GM19025 (cell line): Measurements from ENCODE around the gene STX7.
A peak's percentile ranks its signal among the peaks of the same experiment; 100 is the strongest.

Experiments used
- ATAC-seq: cut with Tn5 transposase; IDR thresholded peaks from one replicate; pipeline ENCODE4 v1.9.1; 2021; ENCODE audit warnings: mild to moderate bottlenecking, low read depth, moderate library complexity; ENCODE audit not compliant: unreplicated experiment

STX7 gene

GRCh38 chr6:132418235-132418965 is 94.5 kb downstream of the STX7 start:
- ATAC-seq: no peak

GRCh38 chr6:132414761-132415160 is 98.2 kb downstream of the STX7 start:
- no peak for ATAC-seq

GRCh38 chr6:132414322-132414721 is 98.6 kb downstream of the STX7 start:
- no peak for ATAC-seq

- ATAC-seq: no peak
Observed at GRCh38 chr6:132413499-132413802, 99.5 kb downstream of the STX7 start.

GRCh38 chr6:132412656-132413498 is 100.0 kb downstream of the STX7 start:
- ATAC-seq: no peak

- ATAC-seq: no peak
Observed at GRCh38 chr6:132411296-132411695, 101.6 kb downstream of the STX7 start.

GRCh38 chr6:132410830-132411229 is 102.1 kb downstream of the STX7 start:
- ATAC-seq: no peak

GRCh38 chr6:132405143-132405915 is 107.6 kb downstream of the STX7 start:
- no peak for ATAC-seq

- no peak for ATAC-seq
Observed at GRCh38 chr6:132404736-132405135, 108.2 kb downstream of the STX7 start.

GRCh38 chr6:132404330-132404729 is 108.6 kb downstream of the STX7 start:
- ATAC-seq: no peak

GRCh38 chr6:132401618-132402285 is 111.2 kb downstream of the STX7 start:
- ATAC-seq: no peak

GRCh38 chr6:132400883-132401617 is 111.9 kb downstream of the STX7 start, which contains the start of gene MOXD1:
TSS of gene MOXD1 (minus strand) at chr6:132401475. CDS start at chr6:132401426, 49 bp downstream.
- ATAC-seq: peak; percentile 67

- no peak for ATAC-seq
Observed at GRCh38 chr6:132400555-132400882, 112.4 kb downstream of the STX7 start.

- ATAC-seq: no peak
Observed at GRCh38 chr6:132399376-132400074, 113.4 kb downstream of the STX7 start.
